SK-N-DZ (cell line): ENCODE measurements around the gene KCNK5.

Experiments
- DNase-seq: peaks from one replicate; pipeline ENCODE4 v3.0.0-alpha.2; 2015; ENCODE audit warnings: low spot score

The KCNK5 gene

DNA sequence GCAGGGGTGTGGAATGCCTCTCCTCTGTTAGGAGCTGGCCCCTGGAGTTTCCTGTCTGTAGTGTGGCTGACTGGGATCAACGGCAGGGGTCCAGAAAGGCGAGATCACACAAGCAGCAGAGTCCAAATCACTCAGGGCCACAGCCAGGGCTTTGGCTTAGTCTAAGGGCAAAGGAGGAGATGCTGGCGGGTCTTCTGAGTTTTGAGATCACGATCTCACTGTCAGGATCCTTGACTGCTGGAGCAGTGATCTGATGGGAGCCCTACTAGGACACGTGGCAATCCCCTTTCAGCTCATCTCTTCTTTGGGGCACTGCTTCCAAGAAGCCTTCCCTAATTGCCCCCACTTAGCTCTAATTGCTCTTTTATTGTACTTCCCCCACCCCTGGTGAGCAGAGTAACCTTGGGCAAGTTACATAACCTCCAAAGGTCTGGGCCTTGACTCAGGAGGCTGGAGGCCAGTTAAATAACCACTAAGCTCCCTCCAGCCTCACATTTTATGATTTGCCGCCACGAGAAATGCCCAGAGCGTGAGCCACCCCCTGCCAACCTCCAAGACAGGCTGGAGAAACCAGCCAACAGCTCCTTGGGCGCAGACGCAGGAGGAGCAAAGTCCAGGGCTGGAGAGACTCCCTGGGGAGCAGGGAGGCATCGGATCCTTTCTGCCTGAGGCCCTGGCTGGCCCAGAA lies 12.0 kb downstream of the KCNK5 start:
- DNase-seq: no peak

DNA sequence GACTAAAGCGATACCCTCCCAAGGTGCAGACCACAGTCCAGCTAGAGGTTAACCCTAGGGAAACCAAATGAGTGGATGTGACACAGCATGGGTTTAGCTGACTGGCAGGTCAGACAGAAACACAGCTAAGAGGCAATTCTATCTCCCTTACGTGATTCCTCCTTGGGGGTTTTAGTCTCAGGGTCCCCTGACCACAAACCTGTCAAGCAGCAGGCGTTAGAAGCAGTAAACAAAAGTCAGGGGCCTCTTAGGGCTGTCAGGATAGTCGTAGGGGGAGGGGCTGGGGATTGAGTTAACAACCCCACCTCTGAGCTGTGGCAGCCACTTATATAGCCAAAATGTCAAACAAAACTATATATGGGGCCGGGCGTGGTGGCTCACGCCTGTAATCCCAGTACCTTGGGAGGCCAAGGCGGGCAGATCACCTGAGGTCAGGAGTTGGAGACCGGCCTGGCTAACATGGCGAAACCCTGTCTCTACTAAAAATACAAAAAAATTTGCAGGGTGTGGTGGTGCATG lies 13.6 kb downstream of the KCNK5 start:
- no peak for DNase-seq

DNA sequence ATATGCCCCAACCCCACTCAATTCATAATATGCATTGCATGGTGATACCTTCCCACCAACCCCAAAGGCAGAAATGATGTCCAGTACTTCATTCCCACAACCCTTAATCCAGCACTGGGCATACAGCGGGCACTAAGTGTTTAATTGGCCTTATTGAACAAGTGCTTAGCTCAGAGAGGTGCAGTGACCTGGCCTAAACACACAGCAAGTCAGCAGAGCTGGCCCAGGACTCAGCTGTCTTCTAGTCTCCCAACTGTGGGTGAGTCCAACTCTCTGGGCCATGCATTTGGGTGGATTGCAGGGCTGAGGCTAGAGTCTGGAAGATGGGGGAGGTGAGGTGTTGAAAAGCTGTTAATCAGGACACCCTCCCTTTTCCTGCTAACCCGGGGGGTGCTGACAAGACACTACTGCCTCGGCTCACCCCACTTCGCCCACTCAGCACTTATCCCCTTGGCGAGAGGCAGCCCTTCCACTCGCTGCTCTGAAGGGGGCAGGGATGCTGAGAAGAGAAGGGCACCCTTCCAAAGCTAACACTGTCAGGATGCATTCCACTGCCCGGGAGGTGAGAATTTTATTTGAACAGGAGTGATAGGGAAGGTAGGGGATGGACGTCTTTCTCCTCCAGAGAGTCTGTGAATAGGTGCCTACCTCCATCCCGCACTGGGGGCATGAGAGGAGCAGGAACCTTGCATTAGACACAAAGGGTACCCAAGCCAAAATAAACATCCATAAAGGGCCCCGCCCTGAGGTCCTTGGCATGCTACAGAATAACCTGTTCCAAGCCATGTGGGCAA lies 14.2 kb downstream of the KCNK5 start:
- DNase-seq: no peak

DNA sequence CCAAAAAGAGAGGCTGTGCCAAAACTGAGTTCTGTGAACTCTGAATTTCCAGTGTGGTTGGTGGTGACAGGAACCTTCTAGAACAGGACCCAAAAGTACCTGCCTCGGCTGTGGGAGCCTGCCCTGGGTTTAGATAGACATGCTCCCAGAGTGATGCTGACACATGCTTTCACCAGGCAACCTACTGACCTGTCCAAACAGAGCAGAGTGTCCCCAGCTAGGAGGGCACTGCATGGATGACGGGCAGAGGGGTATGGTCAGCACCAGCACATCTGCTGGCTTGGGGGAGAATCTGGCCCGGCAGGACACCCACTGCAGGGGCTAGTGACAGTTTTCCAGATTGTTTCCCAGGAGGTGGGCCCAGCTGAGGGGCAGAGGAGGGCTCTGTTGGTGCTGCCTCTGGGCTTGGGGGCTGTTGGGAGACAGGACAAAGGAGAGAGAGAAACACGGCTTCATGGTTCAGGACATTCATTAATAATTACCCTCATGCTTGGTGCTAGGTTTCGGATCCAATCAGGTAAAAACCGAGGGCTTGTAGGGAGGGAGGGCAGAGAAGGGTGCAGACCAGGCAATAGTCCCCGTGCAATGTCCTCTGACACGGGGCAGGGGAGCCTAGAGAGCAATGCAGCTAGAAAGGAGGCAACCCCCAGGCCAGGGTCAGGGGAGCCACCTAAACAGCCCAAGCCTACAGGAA lies 15.0 kb downstream of the KCNK5 start:
- no peak for DNase-seq

DNA sequence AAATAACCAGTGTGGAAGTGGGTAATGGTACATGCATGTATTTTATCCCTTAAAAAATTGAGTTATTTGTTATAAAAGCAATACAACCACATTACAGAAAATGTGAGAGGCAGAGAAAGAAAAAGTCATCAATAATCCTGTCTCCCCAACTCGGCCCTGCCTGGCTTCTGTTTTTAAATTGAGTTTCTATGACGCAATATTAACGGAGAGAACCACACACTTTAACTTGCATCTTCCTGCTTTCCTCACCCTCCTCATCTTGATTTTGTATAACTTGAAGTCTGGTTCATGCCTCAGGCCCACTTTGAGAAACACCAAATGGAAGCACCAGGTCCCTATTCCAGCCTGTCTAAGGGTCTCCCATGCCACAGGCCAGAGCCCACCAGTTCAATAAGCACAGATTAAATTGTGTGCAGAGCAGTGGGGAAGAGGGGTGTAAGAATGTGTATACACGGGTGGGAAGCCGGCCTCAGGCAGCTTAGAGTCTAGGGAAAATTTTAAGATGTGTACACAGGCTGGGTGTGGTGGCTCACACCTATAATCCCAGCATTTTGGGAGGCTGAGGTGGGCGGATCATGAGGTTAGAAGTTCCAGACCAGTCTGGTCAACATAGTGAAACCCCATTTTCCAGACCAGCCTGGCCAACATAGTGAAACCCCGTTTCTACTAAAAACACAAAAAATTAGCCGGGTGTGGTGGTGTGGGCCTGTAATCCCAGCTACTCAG lies 15.9 kb downstream of the KCNK5 start:
- DNase-seq: no peak

DNA sequence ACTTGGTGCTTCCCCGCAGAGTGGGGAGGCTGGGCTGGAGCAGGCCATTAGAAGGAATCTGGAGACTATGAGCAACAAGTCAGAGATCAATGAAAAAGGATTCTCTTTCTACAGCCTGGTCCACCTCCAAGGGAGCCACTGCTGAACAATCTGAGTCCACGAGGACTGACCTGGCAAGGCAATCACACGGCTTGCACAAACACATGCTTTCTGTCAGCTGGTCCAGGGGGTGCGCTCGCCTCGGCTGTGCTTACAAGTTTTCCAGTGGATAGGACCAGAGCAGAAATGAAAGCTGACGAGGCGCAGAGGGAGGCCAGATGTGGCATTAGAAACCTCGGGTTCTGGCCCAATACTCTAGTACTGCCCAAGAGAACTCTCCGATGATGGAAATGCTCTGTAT lies 18.1 kb downstream of the KCNK5 start:
- DNase-seq: no peak

DNA sequence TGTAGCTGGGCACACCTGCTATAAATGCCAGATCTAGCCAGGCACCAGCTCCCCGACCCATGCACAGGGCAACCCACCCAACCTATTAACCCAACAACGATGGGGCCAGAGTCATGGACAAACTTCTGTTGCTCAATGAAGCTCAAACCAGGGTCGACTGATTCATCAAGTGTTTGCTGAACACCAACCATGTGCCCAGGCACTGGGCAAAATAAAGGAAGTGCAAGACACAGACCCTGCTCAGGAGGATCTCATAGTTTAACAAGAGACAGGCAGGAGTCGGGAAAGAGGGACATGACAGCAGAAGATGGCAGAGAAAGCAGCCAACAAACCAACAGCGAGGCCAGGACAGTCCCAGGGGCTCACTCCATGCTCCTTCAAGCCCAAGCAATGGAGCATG lies 18.8 kb downstream of the KCNK5 start:
- DNase-seq: no peak

DNA sequence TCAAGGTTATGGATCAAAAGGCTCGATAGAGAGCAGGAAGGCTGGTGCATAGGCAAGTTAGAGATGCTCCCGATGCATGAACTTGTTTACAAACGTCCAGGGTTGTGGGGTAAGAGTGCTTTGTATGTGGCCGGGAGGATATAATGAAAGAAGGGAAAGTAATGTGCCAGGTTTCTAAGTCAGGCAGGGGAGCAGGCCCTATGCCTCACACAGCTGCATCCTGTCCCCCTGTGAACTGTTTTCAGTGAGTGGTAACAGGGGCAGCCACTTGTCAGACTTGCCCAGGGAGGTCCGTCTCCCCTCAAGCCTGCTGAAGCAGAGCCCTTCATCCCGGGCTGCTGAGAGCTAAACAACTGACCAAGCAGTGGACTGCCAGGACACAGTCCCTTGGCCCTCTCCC lies 19.4 kb downstream of the KCNK5 start:
- DNase-seq: no peak

DNA sequence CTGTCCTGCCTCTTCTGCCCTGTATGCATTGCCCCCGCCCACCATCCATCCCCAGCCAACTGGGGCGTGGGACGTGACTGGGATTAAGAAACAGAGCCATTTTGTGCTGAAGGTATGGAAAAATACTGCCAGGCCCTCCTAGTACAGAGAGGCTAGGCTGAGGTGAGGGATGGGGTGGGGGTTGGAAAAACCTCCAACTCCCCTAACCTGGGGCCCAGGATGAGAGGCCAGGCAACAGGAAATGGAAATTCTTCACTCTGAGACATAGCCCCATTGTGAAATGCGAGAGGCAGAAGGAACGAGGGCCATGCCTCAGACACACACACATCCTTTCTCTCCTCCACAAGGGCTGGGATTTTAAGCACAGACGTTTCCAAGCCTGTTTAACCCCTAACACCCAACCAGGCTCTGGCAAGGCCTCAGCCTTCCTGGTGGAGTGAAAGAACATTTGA lies 19.9 kb downstream of the KCNK5 start:
- no peak for DNase-seq

DNA sequence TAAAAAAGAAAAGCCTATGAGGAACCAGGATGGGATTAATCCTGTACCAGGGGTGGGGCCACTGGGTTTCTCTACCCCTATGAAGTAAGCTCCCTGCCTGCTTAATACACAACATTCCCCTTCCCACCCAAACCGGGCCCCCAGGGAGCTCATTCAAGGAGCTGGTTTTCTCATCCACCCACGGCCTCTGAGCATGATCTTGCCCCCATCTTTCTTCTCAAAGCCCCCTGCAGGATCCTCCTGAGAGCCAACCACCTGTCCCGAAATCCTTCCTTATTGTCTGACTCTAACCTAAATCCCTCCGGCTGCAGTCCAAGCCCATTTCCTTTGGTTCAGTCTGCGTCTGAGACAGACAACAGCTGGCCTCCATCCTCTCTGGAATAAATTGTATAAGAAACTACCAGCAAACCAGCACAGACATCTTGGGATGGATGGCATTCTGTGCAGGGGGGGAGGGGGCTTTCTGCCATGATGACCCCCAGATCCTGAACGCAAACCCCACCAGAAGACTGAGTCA lies 21.0 kb downstream of the KCNK5 start:
- no peak for DNase-seq

DNA sequence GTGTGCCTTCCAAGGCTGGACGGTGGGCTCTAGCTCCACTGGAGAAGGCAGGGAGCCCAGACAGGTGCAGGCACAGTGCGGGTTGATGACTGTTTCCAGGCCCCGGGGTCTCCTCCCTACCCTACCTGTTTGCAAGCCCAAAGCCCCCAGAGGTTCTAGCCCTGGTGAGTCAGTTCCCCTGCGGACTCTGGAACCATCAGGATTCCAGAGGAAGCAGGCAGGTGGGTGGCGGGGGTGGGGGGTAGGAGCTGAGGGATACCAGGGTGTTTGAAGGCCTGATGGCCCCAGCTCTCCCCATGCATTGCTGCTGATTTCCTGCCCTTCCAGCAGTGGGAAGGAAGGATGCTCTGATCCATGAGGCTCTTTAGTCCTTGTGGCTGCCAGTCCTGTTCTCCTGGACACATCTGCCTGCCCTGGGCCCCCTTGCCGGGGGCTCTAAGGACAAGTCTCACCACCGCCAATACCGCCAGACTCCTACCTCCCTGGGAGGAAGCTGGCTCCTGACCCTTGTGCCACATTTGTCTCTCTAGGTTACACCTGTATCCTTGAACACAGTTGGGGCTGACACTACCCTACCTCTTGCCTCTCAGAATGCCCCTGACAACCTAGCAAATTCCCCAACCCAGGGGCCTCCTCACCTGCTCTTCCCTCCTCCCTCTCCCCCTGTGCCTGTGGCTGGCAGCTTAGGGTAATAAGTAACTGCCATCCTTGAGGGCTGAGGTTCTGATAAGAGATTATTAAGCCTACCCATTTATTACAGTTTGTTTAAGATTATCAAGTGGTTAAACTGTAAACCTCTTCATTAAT lies 21.7 kb downstream of the KCNK5 start:
- no peak for DNase-seq

DNA sequence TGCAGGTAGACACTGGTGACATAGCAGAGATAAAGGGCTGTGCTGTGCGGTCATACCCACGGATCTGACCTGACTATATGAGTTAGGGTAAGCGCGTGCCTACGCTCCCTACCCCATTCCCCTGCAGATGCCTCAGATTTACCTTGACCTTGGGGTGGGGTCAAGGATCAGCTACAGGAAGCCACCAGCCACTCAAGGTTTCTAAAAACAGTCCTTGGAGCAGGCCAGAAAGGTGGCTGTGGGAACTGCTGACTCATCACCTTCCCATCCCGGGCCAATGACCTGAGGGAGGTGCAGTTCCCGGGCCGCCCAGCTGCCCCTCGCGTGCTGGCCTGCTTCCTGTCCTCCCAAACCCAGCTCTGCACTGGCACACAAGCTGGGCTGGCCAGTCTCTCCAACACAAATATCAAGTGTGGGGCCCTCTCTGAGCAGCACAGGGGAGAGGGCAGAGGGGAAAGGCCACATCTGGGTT lies 23.0 kb downstream of the KCNK5 start:
- DNase-seq: no peak

DNA sequence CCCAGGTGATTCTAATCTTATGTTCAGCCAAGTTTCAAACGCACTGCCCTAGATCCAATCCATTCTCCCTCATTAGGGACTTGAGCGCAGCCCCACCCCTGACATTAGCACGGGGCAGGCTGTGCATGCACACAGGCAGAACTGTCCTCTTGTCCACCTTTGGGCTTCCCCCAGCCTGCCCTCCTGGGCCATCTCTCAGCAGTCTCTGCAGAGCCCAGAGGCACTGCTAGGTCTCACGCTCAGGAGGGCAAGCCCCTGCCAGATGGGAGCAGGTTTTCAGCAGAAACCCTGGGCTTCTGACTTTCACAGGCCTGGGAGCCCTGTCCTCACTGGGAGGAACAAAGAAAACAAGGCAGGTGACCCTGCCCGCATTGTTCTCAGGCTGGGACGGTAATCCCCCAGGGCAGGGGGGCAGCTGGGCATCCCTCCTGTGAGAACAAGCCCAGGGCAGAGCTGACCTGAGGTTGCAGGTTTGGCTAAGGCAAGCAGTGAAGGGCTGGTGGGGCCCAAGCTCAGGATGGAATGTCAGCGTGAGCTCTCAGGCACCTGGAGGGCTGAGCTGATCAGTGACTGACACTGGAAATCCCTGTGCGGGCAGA lies 24.5 kb downstream of the KCNK5 start:
- DNase-seq: no peak

DNA sequence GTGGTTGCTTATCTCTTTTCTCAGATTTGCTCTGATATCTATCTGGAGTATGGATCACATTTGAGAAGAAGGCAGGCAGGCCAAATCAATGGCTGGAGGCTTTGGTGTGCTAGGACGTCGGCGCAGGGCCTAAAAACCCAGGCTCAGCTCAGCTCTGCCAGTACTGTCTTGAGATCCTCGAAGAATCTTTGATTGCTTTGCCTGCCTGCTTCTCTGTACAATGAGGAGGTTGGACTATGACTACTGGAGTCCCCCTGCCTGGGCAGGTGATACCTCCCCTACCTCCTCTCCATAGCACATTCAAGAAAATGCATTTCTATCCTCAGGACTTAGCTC lies 25.1 kb downstream of the KCNK5 start:
- DNase-seq: no peak

DNA sequence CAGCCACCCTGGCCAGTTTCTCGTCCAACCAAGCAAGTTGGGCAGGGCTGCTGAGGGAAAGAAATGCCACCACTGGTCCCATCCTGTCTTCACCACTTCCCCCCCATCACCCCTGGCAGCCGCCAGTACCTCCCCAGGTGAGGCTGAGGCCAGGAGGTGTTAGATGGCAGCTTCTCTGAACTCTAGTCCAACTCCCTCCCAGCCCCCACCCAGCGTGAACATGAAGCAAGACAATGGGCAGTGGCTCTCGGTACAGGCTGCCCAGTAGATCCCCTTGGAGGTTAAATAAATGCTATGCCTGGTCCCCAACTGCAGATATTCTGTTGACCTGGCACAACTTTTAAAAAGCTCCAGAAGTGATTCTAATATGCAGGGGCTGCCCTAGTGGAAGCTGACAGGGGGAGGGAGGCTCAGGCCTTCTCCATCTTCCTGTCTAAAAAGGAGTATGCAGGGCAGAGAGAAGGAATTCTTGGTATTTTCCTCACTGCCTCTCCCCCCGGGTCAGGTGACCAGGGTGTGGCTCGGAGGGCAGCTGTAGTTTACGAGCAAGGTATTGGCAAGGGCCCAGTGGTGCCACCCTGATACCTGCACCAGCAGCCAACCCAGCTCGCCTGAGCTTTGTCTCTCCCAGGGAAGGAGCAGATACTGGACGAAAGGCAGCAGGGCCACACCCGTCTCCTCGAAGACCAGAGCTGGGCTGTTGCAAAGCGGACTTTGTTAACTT lies 25.7 kb downstream of the KCNK5 start:
- no peak for DNase-seq

DNA sequence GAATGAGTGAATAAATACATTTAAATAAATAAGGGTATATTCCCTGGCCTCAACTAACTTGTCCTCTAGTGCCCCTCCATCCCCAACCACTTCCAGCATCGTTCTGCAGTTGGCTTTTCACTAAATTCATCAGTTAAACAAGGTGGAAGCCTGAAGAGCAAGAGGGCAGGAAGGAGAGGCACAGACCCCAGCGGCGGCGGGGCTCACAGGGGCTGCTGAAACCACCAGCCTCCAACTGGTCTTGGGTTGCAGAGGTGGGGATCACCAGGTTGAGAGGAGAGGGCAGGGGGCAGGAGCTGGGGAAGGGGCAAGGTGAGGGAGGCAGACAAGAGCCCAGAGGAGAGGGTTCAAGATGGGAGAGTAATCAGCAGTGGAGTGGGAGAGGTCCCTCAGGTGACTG lies 27.1 kb downstream of the KCNK5 start:
- DNase-seq: no peak

DNA sequence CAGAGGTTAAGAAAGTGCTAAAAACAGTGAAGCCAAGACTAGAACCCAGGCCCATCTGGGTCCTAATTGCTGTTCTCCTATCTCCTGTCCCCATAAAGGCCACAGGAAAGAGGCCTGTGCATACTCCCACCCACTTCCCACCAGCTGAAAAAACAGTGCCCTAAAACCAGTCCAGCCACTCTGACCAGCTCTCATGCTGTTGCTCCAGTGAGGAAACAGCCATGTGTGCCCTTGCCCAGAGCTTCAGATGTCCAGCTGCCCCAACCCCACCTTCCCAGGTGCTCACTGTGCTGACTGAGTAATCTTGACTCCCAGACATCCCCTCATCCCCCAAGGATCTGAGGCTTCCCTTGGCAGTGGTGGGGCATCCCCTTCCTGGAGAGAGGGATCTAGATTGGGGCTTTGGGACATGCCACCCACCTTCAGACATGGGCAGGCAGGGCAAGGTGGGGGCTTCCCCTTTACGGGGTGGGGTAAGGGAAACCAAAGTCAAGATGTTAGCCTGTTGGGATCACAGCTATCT lies 28.7 kb downstream of the KCNK5 start:
- DNase-seq: no peak

DNA sequence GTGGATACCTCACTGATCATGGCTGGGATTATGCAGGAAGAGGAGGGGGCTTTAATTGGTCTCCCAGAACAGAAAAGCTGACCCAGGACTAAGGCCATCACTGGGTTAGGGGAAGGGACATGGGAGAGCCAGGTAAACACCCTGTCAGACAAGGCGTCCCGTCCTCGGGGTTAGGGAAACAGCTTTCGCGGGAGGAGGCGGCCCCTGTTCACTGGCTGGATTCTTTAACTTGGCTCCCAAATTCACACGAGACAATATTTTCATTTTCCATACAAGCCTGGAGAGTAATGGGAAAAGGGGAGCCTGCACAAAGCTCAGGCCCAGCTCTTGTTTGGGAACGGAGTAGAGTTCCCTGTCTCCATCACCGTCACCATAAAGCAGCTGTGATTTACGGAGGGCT lies 29.3 kb downstream of the KCNK5 start:
- no peak for DNase-seq

DNA sequence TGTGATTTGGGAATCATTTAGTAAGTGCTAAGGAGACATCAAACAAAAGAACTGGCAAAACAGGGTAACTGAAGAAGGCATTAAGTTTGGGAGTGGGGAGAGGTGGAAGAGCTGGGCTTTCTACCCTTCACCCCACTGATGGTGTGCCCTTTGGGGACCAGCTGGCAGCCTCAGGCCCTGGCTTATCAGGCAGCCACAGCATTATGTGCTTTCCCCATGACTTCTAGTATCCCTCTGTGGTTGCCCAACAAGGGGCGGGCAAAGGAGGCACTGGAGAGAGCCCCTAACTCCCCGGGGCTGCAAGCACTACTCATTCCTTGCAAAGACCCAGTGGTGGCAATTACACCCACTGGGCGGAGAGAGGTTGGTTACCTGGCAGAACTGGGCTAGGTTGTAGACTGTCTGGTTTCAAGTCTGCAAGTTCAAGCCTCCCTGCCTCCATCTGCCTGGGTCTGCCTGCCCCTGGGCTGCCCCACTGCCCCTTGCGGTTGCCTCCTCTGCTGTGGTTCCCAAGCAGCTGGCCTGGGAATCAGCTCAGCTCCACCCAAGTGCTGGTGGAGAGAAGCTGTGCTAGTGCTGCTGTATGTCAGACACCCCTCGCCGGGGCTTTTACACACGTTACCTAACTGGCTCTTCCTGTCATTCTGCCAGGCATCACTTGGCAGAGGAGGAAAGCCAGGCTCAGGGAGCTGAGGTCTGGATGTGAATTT lies 29.9 kb downstream of the KCNK5 start:
- no peak for DNase-seq
